Left lung (tissue), 10 donors: ENCODE results near the gene AUP1. TPM values are rescaled to one million over a fixed set of nuclear protein-coding genes. Genes with fewer than 3 reads are reported as not detected.

Experiments used
- ATAC-seq: fragments of 200-7000 bp; cut with Tn5 transposase; one replicate; pipeline ENCODE4 v1.9.1; 2020; ENCODE audit warnings: moderate library complexity
- DNase-seq, 4 donors: peaks; one replicate each; pipeline ENCODE4 v3.0.0-alpha.2; 2013 to 2020
- H3K27ac ChIP-seq, 2 donors: fragments of 200-600 bp; sonication (generic) in 1 of 2; one replicate each; pipeline versions ENCODE4 v1.5.0 to v1.8.0; 2020 to 2021
- H3K27me3 ChIP-seq, 2 donors: fragments of 200-600 bp; sonication (generic) in 1 of 2; one replicate each; pipeline versions ENCODE4 v1.5.0 to v1.8.0; 2020 to 2021
- H3K36me3 ChIP-seq, 2 donors: fragments of 200-600 bp; sonication (generic) in 1 of 2; one replicate each; pipeline versions ENCODE4 v1.5.0 to v1.8.0; 2020 to 2021
- H3K4me1 ChIP-seq, 2 donors: fragments of 200-600 bp; one replicate each; pipeline ENCODE4 v1.8.0; 2021
- H3K4me3 ChIP-seq, 2 donors: fragments of 200-600 bp; sonication (generic) in 1 of 2; one replicate each; pipeline versions ENCODE4 v1.5.0 to v1.8.0; 2020 to 2021; ENCODE audit warnings: mild to moderate bottlenecking in 1 of 2
- H3K9me3 ChIP-seq, 2 donors: fragments of 200-600 bp; sonication (generic) in 1 of 2; one replicate each; pipeline versions ENCODE4 v1.5.0 to v1.8.0; 2020 to 2021
- CTCF ChIP-seq, 2 donors: fragments of 200-600 bp; sonication (generic) in 1 of 2; IDR thresholded peaks; one replicate each; pipeline versions ENCODE4 v1.5.0 to v1.8.0; 2021; ENCODE audit warnings: antibody characterized with exemption in 2 of 2
- intact Hi-C, 2 donors: fragments of 100-400 bp; cut with DNase I; formaldehyde crosslinking; loops; one replicate each; pipeline versions ENCODE4 v1.11.2 to v1.14.2; 2022
- polyA plus RNA-seq, 6 donors: library from polyadenylated mRNA; unstranded; fragments of 120-200 nt; gene quantifications; one replicate each; pipeline ENCODE4 v1.2.1, GENCODE V29; 2013; ENCODE audit not compliant: insufficient read length in 6 of 6
- total RNA-seq, 2 donors: library from RNA; stranded (reverse); fragmentation: NEBNext Ultra II Directional; extraction: Animal tissue kit (Norgen Biotek cat#: 25700); gene quantifications; one replicate each; pipeline ENCODE4 v1.2.1, GENCODE V29; 2021
- donor health status: DM: no; HTN: yes; CAD: no.
- donor health status: DM: no; HTN: no; CAD: no.

The AUP1 gene
- total and polyA plus RNA-seq, 8 donors, result 82.1 to 132 (median 96.1) TPM

- DNase-seq, result no peak
- intact Hi-C loops, result no loop called here
Measured at GRCh38 chr2:74538881-74539339, 9.4 kb upstream of the AUP1 start.

GRCh38 chr2:74537140-74537539 lies 7.6 kb upstream of the AUP1 start:
- Histone ChIP-seq H3K4me3 (no peak overlapping the region), H3K36me3 (peaks cover 0 to 18% of the 10 kb centered on the region in 2 donors), H3K27ac (no peak overlapping the region), H3K4me1 (peaks cover 0 to 4% of the 10 kb centered on the region in 2 donors), H3K9me3 (no peaks in the 10 kb centered on the region), H3K27me3 (no peaks in the 10 kb centered on the region)
- DNase-seq (no peak), ATAC-seq (no peak)
- intact Hi-C loops, result no loop called here
- TF ChIP-seq CTCF (IDR thresholded peaks at IDR 0.05), result no peak

More at GRCh38 chr2:74538881-74539339, 9.4 kb upstream of the AUP1 start:
- ATAC-seq, result peak; percentile 52
- Histone ChIP-seq H3K27me3 (no peaks in the 10 kb centered on the region), H3K4me3 (no peak overlapping the region), H3K36me3 (peaks cover 0 to 3% of the 10 kb centered on the region in 2 donors), H3K4me1 (peaks cover 0 to 4% of the 10 kb centered on the region in 2 donors), H3K27ac (no peak overlapping the region), H3K9me3 (no peaks in the 10 kb centered on the region)
- no peak for TF ChIP-seq CTCF (IDR thresholded peaks at IDR 0.05)

GRCh38 chr2:74536166-74536950 lies 6.9 kb upstream of the AUP1 start:
- H3K36me3 ChIP-seq, result peaks cover 0 to 22% of the 10 kb centered on the region in 2 donors
- peaks cover 0 to 8% of the 10 kb centered on the region in 2 donors for H3K4me1 ChIP-seq
- no peak for TF ChIP-seq CTCF (IDR thresholded peaks at IDR 0.05)
- H3K9me3 ChIP-seq, result no peaks in the 10 kb centered on the region
- H3K4me3 ChIP-seq, result no peak overlapping the region
- intact Hi-C loops, result no loop called here
- ATAC-seq (no peak), DNase-seq (no peak)
- H3K27ac ChIP-seq, result no peak overlapping the region
- H3K27me3 ChIP-seq, result no peaks in the 10 kb centered on the region

- Histone ChIP-seq H3K9me3 (no peaks in the 10 kb centered on the region), H3K4me3 (no peak overlapping the region), H3K27ac (no peak overlapping the region), H3K36me3 (peaks cover 0 to 22% of the 10 kb centered on the region in 2 donors), H3K27me3 (no peaks in the 10 kb centered on the region), H3K4me1 (peaks cover 3 to 17% of the 10 kb centered on the region in 2 donors)
- DNase-seq (no peak), ATAC-seq (no peak)
- no peak for TF ChIP-seq CTCF (IDR thresholded peaks at IDR 0.05)
- intact Hi-C loops, result no loop called here
Measured at GRCh38 chr2:74535440-74535965, 6.0 kb upstream of the AUP1 start.

- Histone ChIP-seq H3K4me3 (no peak overlapping the region), H3K4me1 (peaks cover 3 to 14% of the 10 kb centered on the region in 2 donors), H3K27ac (no peak overlapping the region), H3K36me3 (peaks cover 0 to 22% of the 10 kb centered on the region in 2 donors), H3K27me3 (no peaks in the 10 kb centered on the region), H3K9me3 (no peaks in the 10 kb centered on the region)
- ATAC-seq (no peak), DNase-seq (no peak)
- no peak for TF ChIP-seq CTCF (IDR thresholded peaks at IDR 0.05)
- intact Hi-C loops, result no loop called here
Measured at GRCh38 chr2:74534411-74534810, 4.9 kb upstream of the AUP1 start.
